ENCODE results near the gene CYB561D2.
A peak's percentile ranks its signal among the peaks of the same experiment; 100 is the strongest.

DNA sequence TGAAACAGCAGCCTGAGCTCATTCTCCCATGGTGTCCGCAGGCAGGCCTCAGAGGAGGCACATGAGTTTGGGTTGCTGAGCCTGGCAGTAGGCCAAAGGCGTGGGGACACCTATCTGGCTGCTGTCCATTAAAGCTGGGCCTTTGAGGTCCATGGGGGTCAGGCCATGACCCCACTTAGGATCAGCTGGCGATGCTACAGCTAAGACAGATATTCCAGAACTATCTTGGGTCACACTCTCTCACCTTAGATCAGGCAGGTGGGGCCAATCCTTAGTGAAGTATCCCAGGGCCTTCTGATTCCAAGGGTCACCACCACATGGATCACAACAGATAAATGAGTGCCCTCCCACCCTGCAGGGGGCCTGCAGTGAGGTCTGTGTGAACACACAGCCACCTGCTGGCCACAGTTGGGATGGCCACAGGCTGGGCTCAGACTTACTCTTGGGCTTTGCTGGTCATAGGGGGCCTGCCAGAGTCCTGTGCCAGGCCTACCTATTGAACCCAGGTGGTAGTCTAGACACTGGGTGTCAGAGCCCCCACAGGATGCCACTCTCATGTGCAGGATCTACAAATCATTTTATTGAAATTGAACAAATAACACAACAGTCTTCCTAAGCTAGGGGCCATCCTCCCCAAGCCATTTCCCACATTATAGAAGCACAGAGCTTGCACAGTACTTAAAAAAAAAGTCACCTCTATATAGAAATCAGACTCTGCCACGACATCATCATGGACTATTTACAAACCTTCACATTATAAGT lies 26.1 kb upstream of the CYB561D2 start:
- TF ChIP-seq MTF1 (CRISPR knock-in tag; IDR thresholded peaks at IDR 0.05) (no peak), ZNF263 (CRISPR knock-in tag; IDR thresholded peaks at IDR 0.05) (no peak), RFX5 (IDR thresholded peaks at IDR 0.05; ENCODE audit: low read depth, low read length) (no peak), CHD4 (IDR thresholded peaks at IDR 0.05; ENCODE audit: borderline replicate concordance, low read length) (no peak), ZNF501 (CRISPR knock-in tag; IDR thresholded peaks at IDR 0.05) (peak; percentile 70), SIX4 (CRISPR knock-in tag; IDR thresholded peaks at IDR 0.05) (no peak)
